Panc1 (cell line): ENCODE measurements around the gene COL28A1. TPM values are rescaled to one million over a fixed set of nuclear protein-coding genes. Genes with fewer than 3 reads are reported as not detected.

Experiments
- ATAC-seq: fragments of 200-7000 bp; cut with Tn5 transposase; 2 replicates; pipeline ENCODE4 v1.9.1; 2020; ENCODE audit warnings: mild to moderate bottlenecking, moderate library complexity
- BruUV-seq: library from RNA; stranded (reverse); fragments of 400-500 nt; replicated peaks from 2 replicates; lab custom pipeline; 2021; lab: Mats Ljungman, UMichigan
- CTCF ChIA-PET: fragments of 300-600 bp; sonication (Branson Sonifier 250); formaldehyde crosslinking; loops from one replicate; lab custom pipeline; 2022; ENCODE audit warnings: antibody characterized with exemption; lab: Charles Lee
- POLR2A ChIA-PET: fragments of 300-600 bp; sonication (Branson Sonifier 250); formaldehyde crosslinking; loops from one replicate; lab custom pipeline; 2022; ENCODE audit warnings: antibody characterized with exemption; lab: Charles Lee
- DNase-seq: peaks from one replicate; pipeline ENCODE4 v3.0.0-alpha.2; 2010; ENCODE audit warnings: low read depth, low spot score
- H3K27ac ChIP-seq: 2 replicates; pipeline ENCODE4 v1.5.1; 2011; ENCODE audit warnings: mild to moderate bottlenecking, low read length, inconsistent platforms
- H3K27me3 ChIP-seq: fragments of 200-500 bp; sonication (Bioruptor generic); 2 replicates; pipeline ENCODE4 v1.6.0; 2014; ENCODE audit warnings: low read length, inconsistent platforms; ENCODE audit not compliant: control insufficient read depth, insufficient read depth
- H3K36me3 ChIP-seq: fragments of 200-500 bp; sonication (Bioruptor generic); 2 replicates; pipeline ENCODE4 v1.5.1; 2014; ENCODE audit warnings: inconsistent platforms, mild to moderate bottlenecking, low read length, moderate library complexity; ENCODE audit not compliant: control insufficient read depth, insufficient read depth
- H3K4me1 ChIP-seq: 2 replicates; pipeline ENCODE4 v1.5.1; 2011; ENCODE audit warnings: inconsistent platforms, mild to moderate bottlenecking, low read length, moderate library complexity; ENCODE audit not compliant: control insufficient read depth, insufficient read depth
- H3K4me3 ChIP-seq, 2 experiments: 2 replicates each; pipeline ENCODE4 v1.5.1; 2011 to 2012; ENCODE audit warnings: low read depth in 2 of 2, low read length in 2 of 2, mild to moderate bottlenecking in 2 of 2, inconsistent platforms in 1 of 2, moderate library complexity in 1 of 2
- H3K9me3 ChIP-seq: fragments of 200-500 bp; sonication (Bioruptor generic); 2 replicates; pipeline ENCODE4 v1.5.1; 2014; ENCODE audit warnings: low read depth, mild to moderate bottlenecking, inconsistent platforms, low read length, moderate library complexity; ENCODE audit not compliant: control insufficient read depth, insufficient read depth
- POLR2AphosphoS5 ChIP-seq: IDR thresholded peaks from 2 replicates; pipeline ENCODE4 v1.6.1; 2012; ENCODE audit warnings: mild to moderate bottlenecking, low read depth, low read length, moderate library complexity
- SIN3A ChIP-seq: IDR thresholded peaks from 2 replicates; pipeline ENCODE4 v1.6.1; 2012; ENCODE audit warnings: low read depth, mild to moderate bottlenecking, low read length, moderate library complexity, borderline replicate concordance; ENCODE audit not compliant: insufficient read depth
- TCF7L2 ChIP-seq: IDR thresholded peaks from 2 replicates; pipeline ENCODE4 v1.6.1; 2011; ENCODE audit warnings: mild to moderate bottlenecking, low read depth, low read length, inconsistent platforms
- in situ Hi-C: cut with HindIII; loops from 2 replicates; pipeline ENCODE4 v1.10.0; 2016; ENCODE audit warnings: low sequenced_read_pairs, low pct_unique_long_range_greater_than_20kb
- intact Hi-C: fragments of 100-400 bp; cut with micrococcal nuclease; formaldehyde crosslinking; loops from one replicate; pipeline ENCODE4 v1.10.0; 2022; ENCODE audit not compliant: unreplicated experiment
- total RNA-seq: library from RNA; stranded (reverse); gene quantifications from one replicate; pipeline ENCODE4 v1.2.1, GENCODE V29; 2021; ENCODE audit not compliant: unreplicated experiment
- TF ChIP-seq, protein P1 (sequence below): fragments of 450-650 bp; IDR thresholded peaks from 2 replicates; pipeline ENCODE4 v1.5.1; 2017; ENCODE audit warnings: mild to moderate bottlenecking
- TF ChIP-seq, protein P2 (sequence below), 2 experiments: IDR thresholded peaks; 2 replicates each; pipeline ENCODE4 v1.6.1; 2011 to 2012; ENCODE audit warnings: low read depth in 2 of 2, control low read depth in 1 of 2, low read length in 1 of 2, mild to moderate bottlenecking in 1 of 2, moderate library complexity in 1 of 2; ENCODE audit not compliant: insufficient read depth in 1 of 2

The COL28A1 gene
- total RNA-seq, 1 experiment from 2014 or later, result not detected

GRCh38 chr7:7566651-7567611 is 31.3 kb upstream of the COL28A1 start, which contains the start of gene MIOS:
Gene MIOS (plus strand): TSS chr7:7566884. CDS start chr7:7572476, 5,592 bp downstream.
- H3K36me3 ChIP-seq, result peaks cover 3% of the 10 kb centered on the region; the same call in 1 of the 2 replicates
- ChIA-PET POLR2A (no interaction called here), CTCF (no interaction called here)
- DNase-seq (peak; percentile 2), ATAC-seq (peak; percentile 97)
- no peaks in the 10 kb centered on the region for H3K9me3 ChIP-seq
- intact Hi-C loops, result no loop called here
- TF ChIP-seq TCF7L2 (peak; percentile 35; the same call in 1 of the 2 replicates), POLR2AphosphoS5 (peak; percentile 87), SIN3A (peak; percentile 72; the same call in 1 of the 2 replicates)
- TF ChIP-seq, protein P1, sequence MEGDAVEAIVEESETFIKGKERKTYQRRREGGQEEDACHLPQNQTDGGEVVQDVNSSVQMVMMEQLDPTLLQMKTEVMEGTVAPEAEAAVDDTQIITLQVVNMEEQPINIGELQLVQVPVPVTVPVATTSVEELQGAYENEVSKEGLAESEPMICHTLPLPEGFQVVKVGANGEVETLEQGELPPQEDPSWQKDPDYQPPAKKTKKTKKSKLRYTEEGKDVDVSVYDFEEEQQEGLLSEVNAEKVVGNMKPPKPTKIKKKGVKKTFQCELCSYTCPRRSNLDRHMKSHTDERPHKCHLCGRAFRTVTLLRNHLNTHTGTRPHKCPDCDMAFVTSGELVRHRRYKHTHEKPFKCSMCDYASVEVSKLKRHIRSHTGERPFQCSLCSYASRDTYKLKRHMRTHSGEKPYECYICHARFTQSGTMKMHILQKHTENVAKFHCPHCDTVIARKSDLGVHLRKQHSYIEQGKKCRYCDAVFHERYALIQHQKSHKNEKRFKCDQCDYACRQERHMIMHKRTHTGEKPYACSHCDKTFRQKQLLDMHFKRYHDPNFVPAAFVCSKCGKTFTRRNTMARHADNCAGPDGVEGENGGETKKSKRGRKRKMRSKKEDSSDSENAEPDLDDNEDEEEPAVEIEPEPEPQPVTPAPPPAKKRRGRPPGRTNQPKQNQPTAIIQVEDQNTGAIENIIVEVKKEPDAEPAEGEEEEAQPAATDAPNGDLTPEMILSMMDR, result no peak
- TF ChIP-seq, protein P2, sequence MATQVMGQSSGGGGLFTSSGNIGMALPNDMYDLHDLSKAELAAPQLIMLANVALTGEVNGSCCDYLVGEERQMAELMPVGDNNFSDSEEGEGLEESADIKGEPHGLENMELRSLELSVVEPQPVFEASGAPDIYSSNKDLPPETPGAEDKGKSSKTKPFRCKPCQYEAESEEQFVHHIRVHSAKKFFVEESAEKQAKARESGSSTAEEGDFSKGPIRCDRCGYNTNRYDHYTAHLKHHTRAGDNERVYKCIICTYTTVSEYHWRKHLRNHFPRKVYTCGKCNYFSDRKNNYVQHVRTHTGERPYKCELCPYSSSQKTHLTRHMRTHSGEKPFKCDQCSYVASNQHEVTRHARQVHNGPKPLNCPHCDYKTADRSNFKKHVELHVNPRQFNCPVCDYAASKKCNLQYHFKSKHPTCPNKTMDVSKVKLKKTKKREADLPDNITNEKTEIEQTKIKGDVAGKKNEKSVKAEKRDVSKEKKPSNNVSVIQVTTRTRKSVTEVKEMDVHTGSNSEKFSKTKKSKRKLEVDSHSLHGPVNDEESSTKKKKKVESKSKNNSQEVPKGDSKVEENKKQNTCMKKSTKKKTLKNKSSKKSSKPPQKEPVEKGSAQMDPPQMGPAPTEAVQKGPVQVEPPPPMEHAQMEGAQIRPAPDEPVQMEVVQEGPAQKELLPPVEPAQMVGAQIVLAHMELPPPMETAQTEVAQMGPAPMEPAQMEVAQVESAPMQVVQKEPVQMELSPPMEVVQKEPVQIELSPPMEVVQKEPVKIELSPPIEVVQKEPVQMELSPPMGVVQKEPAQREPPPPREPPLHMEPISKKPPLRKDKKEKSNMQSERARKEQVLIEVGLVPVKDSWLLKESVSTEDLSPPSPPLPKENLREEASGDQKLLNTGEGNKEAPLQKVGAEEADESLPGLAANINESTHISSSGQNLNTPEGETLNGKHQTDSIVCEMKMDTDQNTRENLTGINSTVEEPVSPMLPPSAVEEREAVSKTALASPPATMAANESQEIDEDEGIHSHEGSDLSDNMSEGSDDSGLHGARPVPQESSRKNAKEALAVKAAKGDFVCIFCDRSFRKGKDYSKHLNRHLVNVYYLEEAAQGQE (IDR thresholded peaks at IDR 0.05; ENCODE audit: insufficient read depth in 1 of 2, low read depth in 2 of 2, low read length in 1 of 2), result no peak
- H3K27ac ChIP-seq, result peak within 1 kb of the TSS; percentile 93
- H3K4me3 ChIP-seq, result peak within 1 kb of the TSS; percentile 67 to 69
- H3K4me1 ChIP-seq, result peaks cover 20% of the 10 kb centered on the region
- no peaks in the 10 kb centered on the region for H3K27me3 ChIP-seq
- in situ Hi-C loops, result no loop called here
- BruUV-seq, result no TSS peak

DNA sequence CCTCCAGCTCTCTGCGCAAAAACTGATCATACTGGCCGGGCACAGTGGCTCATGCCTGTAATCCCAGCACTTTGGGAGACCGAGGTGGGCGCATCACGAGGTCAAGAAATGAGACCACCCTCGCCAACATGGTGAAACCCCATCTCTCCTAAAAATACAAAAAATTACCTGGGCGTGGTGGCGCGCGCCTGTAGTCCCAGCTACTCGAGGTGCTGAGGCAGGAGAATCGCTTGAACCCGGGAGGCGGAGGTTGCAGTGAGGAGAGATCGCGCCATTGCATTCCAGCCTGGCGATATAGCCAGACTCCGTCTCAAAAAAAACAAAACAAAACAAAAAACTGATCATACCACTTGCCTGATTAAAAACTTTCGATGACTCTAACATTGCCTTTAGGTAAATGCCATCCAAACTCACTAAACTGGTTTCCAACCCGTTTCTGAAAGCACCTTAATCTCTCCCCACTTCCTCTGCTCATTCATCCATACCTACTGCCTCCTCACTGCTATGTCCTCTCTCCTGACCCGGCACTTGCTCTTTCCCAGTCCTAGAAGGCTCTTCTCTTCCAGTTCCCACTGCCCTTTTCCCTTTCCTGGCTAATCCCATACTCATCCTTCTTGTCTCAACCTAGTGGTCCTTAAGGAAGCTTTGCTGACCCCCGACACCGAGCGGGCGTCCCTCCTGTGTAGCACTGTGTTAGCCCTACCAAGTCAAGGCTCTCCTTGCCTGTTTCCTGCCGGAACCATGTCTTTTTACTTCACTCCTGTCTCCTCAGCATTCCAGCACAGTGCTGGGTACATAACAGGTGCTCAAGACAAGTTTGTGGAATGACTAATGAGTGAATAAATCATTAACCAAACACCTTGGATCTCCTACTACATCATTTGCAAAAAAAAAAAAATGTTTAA is 30.3 kb upstream of the COL28A1 start:
- POLR2A ChIA-PET, result no interaction called here
- ATAC-seq (peak; percentile 57), DNase-seq (peak; percentile 65)
- TF ChIP-seq POLR2AphosphoS5, result no peak
- TF ChIP-seq, protein P2 (IDR thresholded peaks at IDR 0.05; ENCODE audit: insufficient read depth in 1 of 2, low read depth in 2 of 2, low read length in 1 of 2), result no peak
- TF ChIP-seq, protein P1, result no peak
- TF ChIP-seq SIN3A, result no peak
- no peak for TF ChIP-seq TCF7L2
- Histone ChIP-seq H3K36me3 (peaks cover 3% of the 10 kb centered on the region; the same call in 1 of the 2 replicates), H3K27me3 (no peaks in the 10 kb centered on the region), H3K27ac (peak overlapping the region; percentile 93), H3K4me3 (peak overlapping the region; percentile 67 to 69), H3K4me1 (peaks cover 20% of the 10 kb centered on the region), H3K9me3 (no peaks in the 10 kb centered on the region)
- in situ Hi-C loops, result no loop called here
- CTCF ChIA-PET, result no interaction called here
- intact Hi-C loops, result no loop called here
- TSS peak; percentile 80 for BruUV-seq
